ENCODE measurements around the gene PDE9A. TPM values are rescaled to one million over a fixed set of nuclear protein-coding genes. Genes with fewer than 3 reads are reported as not detected.

PDE9A gene
- polyA plus RNA-seq, 1 donor = 44.3 TPM

GRCh38 chr21:42688226-42688840 lies 34.9 kb downstream of the PDE9A start:
- no peak for DNase-seq

- no peak for DNase-seq
Measured at GRCh38 chr21:42688841-42689371, 35.5 kb downstream of the PDE9A start.

GRCh38 chr21:42690586-42690985 lies 37.2 kb downstream of the PDE9A start:
- no peak for DNase-seq

GRCh38 chr21:42691901-42692559 lies 38.6 kb downstream of the PDE9A start:
- DNase-seq = no peak

GRCh38 chr21:42692688-42693087 lies 39.3 kb downstream of the PDE9A start:
- no peak for DNase-seq

GRCh38 chr21:42694751-42695696 lies 41.6 kb downstream of the PDE9A start:
- no peak for DNase-seq

- no peak for DNase-seq
Measured at GRCh38 chr21:42695697-42696380, 42.4 kb downstream of the PDE9A start.

- DNase-seq = no peak
Measured at GRCh38 chr21:42696501-42697040, 43.1 kb downstream of the PDE9A start.

GRCh38 chr21:42698733-42699132 lies 45.3 kb downstream of the PDE9A start:
- DNase-seq = no peak

GRCh38 chr21:42699196-42699595 lies 45.8 kb downstream of the PDE9A start:
- DNase-seq = no peak

- DNase-seq = no peak
Measured at GRCh38 chr21:42701706-42702456, 48.5 kb downstream of the PDE9A start.

GRCh38 chr21:42702720-42703119 lies 49.3 kb downstream of the PDE9A start:
- no peak for DNase-seq

GRCh38 chr21:42703136-42703908 lies 49.9 kb downstream of the PDE9A start:
- no peak for DNase-seq

GRCh38 chr21:42703965-42704364 lies 50.5 kb downstream of the PDE9A start:
- DNase-seq = no peak

- no peak for DNase-seq
Measured at GRCh38 chr21:42704861-42705260, 51.4 kb downstream of the PDE9A start.

- no peak for DNase-seq
Measured at GRCh38 chr21:42705346-42705745, 51.9 kb downstream of the PDE9A start.

- no peak for DNase-seq
Measured at GRCh38 chr21:42705746-42706374, 52.4 kb downstream of the PDE9A start.

GRCh38 chr21:42706765-42707164 lies 53.3 kb downstream of the PDE9A start:
- DNase-seq = no peak

- no peak for DNase-seq
Measured at GRCh38 chr21:42707207-42707830, 53.9 kb downstream of the PDE9A start.

Measured in left kidney (tissue), 2 donors.